IMR-90 (cell line): Measurements from ENCODE around the gene COL27A1. TPM values are rescaled to one million over a fixed set of nuclear protein-coding genes. Genes with fewer than 3 reads are reported as not detected.

Source experiments
- ATAC-seq: fragments of 200-7000 bp; cut with Tn5 transposase; 2 replicates; pipeline ENCODE4 v1.9.1; 2020; ENCODE audit warnings: low read depth, mild to moderate bottlenecking, moderate library complexity
- BruUV-seq: library from RNA; stranded (reverse); fragments of 400-500 nt; replicated peaks from 2 replicates; lab custom pipeline; 2021; lab: Mats Ljungman, UMichigan
- CTCF ChIA-PET: fragments of 300-600 bp; formaldehyde crosslinking; extraction: SDS; loops from one replicate; lab custom pipeline; 2021; ENCODE audit warnings: antibody characterized with exemption; lab: Yijun Ruan, JAX
- POLR2A ChIA-PET: fragments of 300-600 bp; sonication (Branson Sonifier 250); formaldehyde crosslinking; loops from one replicate; lab custom pipeline; 2022; ENCODE audit warnings: antibody characterized with exemption; ENCODE audit not compliant: unreplicated experiment; lab: Charles Lee
- DNase-seq: peaks from one replicate; pipeline ENCODE4 v3.0.0; 2013
- H2AFZ ChIP-seq: replicated peaks from 2 replicates; pipeline ENCODE3; 2013; ENCODE audit warnings: low read length, mild to moderate bottlenecking; ENCODE audit not compliant: poor library complexity
- H2AK5ac ChIP-seq: 2 replicates; pipeline ENCODE4 v1.6.1; 2013; ENCODE audit warnings: low read depth, low read length, inconsistent platforms
- H2AK9ac ChIP-seq: replicated peaks from 2 replicates; pipeline ENCODE3; 2013; ENCODE audit warnings: mild to moderate bottlenecking, low read depth, low read length, moderate library complexity; ENCODE audit not compliant: poor library complexity
- H2BK120ac ChIP-seq: 2 replicates; pipeline ENCODE4 v1.6.1; 2013; ENCODE audit warnings: low read depth, low read length, inconsistent platforms
- H2BK15ac ChIP-seq: 3 replicates; pipeline ENCODE4 v1.6.1; 2013; ENCODE audit warnings: low read depth, low read length, inconsistent platforms
- H2BK20ac ChIP-seq: 2 replicates; pipeline ENCODE4 v1.6.1; 2013; ENCODE audit warnings: low read depth, mild to moderate bottlenecking, inconsistent platforms, low read length, moderate library complexity
- H2BK5ac ChIP-seq: 2 replicates; pipeline ENCODE4 v1.6.1; 2013; ENCODE audit warnings: mild to moderate bottlenecking, low read depth, low read length, inconsistent platforms; ENCODE audit not compliant: poor library complexity, severe bottlenecking
- H3K14ac ChIP-seq: replicated peaks from 2 replicates; pipeline ENCODE4 v1.6.1; 2013; ENCODE audit warnings: low read depth, low read length, inconsistent platforms
- H3K18ac ChIP-seq: 2 replicates; pipeline ENCODE4 v1.6.1; 2013; ENCODE audit warnings: low read depth, low read length, control low read depth
- H3K23ac ChIP-seq: 2 replicates; pipeline ENCODE4 v1.6.1; 2013; ENCODE audit warnings: low read depth, low read length, inconsistent platforms
- H3K27ac ChIP-seq: 2 replicates; pipeline ENCODE4 v1.5.1; 2013; ENCODE audit warnings: mild to moderate bottlenecking, control low read depth, low read length; ENCODE audit not compliant: insufficient read depth
- H3K27me3 ChIP-seq: 2 replicates; pipeline ENCODE4 v1.6.1; 2013; ENCODE audit warnings: low read length; ENCODE audit not compliant: control insufficient read depth, insufficient read depth
- H3K36me3 ChIP-seq: 2 replicates; pipeline ENCODE4 v1.6.1; 2013; ENCODE audit warnings: low read length, mixed read lengths; ENCODE audit not compliant: control insufficient read depth, insufficient read depth
- H3K4ac ChIP-seq: 2 replicates; pipeline ENCODE4 v1.6.1; 2013; ENCODE audit warnings: low read depth, low read length, inconsistent platforms
- H3K4me1 ChIP-seq: 2 replicates; pipeline ENCODE4 v1.6.1; 2013; ENCODE audit warnings: low read length, mixed read lengths; ENCODE audit not compliant: control insufficient read depth, insufficient read depth
- H3K4me2 ChIP-seq: 2 replicates; pipeline ENCODE4 v1.6.1; 2013; ENCODE audit warnings: low read depth, mild to moderate bottlenecking, control low read depth, low read length, moderate library complexity
- H3K4me3 ChIP-seq: 2 replicates; pipeline ENCODE4 v1.5.1; 2013; ENCODE audit warnings: low read depth, mild to moderate bottlenecking, control low read depth, low read length, moderate library complexity; ENCODE audit not compliant: insufficient read depth
- H3K56ac ChIP-seq: 2 replicates; pipeline ENCODE4 v1.6.1; 2013; ENCODE audit warnings: low read length, inconsistent platforms; ENCODE audit not compliant: insufficient read depth; ENCODE audit errors: extremely low read depth
- H3K79me1 ChIP-seq, 2 experiments: 2 replicates each; pipeline ENCODE4 v1.6.1; 2013; ENCODE audit warnings: low read length in 2 of 2, inconsistent platforms in 1 of 2, low read depth in 1 of 2
- H3K9ac ChIP-seq: 2 replicates; pipeline ENCODE4 v1.6.1; 2013; ENCODE audit warnings: low read depth, low read length, control low read depth
- H3K9me1 ChIP-seq: 2 replicates; pipeline ENCODE4 v1.6.1; 2013; ENCODE audit warnings: low read length, inconsistent platforms; ENCODE audit not compliant: insufficient read depth
- H3K9me3 ChIP-seq: 2 replicates; pipeline ENCODE4 v1.6.1; 2013; ENCODE audit warnings: low read length; ENCODE audit not compliant: control insufficient read depth, insufficient read depth
- H4K20me1 ChIP-seq: 2 replicates; pipeline ENCODE4 v1.6.1; 2013; ENCODE audit warnings: low read length, inconsistent platforms; ENCODE audit not compliant: insufficient read depth
- H4K5ac ChIP-seq: 2 replicates; pipeline ENCODE4 v1.6.1; 2013; ENCODE audit warnings: mild to moderate bottlenecking, low read depth, low read length, control low read depth
- H4K8ac ChIP-seq, 2 experiments: 2 replicates each; pipeline ENCODE4 v1.6.1; 2013; ENCODE audit warnings: low read depth in 2 of 2, low read length in 2 of 2, control low read depth in 1 of 2, inconsistent platforms in 1 of 2
- H4K91ac ChIP-seq: 2 replicates; pipeline ENCODE4 v1.6.1; 2013; ENCODE audit warnings: low read depth, low read length, inconsistent platforms; ENCODE audit not compliant: insufficient read depth
- MAZ ChIP-seq: IDR thresholded peaks from 2 replicates; pipeline ENCODE4 v1.6.1; 2012; ENCODE audit warnings: low read depth, mild to moderate bottlenecking, low read length, improper control_type of control experiment, moderate library complexity, borderline replicate concordance
- NFE2L2 ChIP-seq: fragments of 150-350 bp; IDR thresholded peaks from 2 replicates; pipeline ENCODE4 v1.6.1; 2016; ENCODE audit warnings: low read depth, mild to moderate bottlenecking, low read length
- POLR2A ChIP-seq: IDR thresholded peaks from 2 replicates; pipeline ENCODE4 v1.6.1; 2012; ENCODE audit warnings: mild to moderate bottlenecking, low read depth, low read length
- RFX5 ChIP-seq: IDR thresholded peaks from 2 replicates; pipeline ENCODE4 v1.8.0; 2012; ENCODE audit warnings: low read depth, mild to moderate bottlenecking, low read length, moderate library complexity
- SMC3 ChIP-seq: fragments of 150-350 bp; IDR thresholded peaks from 2 replicates; pipeline ENCODE4 v1.6.1; 2016; ENCODE audit warnings: low read depth, mild to moderate bottlenecking, antibody characterized with exemption, low read length, moderate library complexity
- WGBS, 2 experiments: methylation state at CpG; one replicate each; pipeline versions ENCODE4 v1.1.5 to v1.1.7; 2013; ENCODE audit warnings: missing lambda C conversion rate in 2 of 2; ENCODE audit not compliant: insufficient read length in 1 of 2; ENCODE audit errors: extremely low coverage in 2 of 2; 5-methylcytosine and 5-hydroxymethylcytosine counted together
- dilution Hi-C: fragments of 300-500 bp; cut with HindIII; formaldehyde crosslinking; loops from one replicate; pipeline ENCODE4 v1.14.3; 2018; ENCODE audit warnings: low sequenced_read_pairs; ENCODE audit not compliant: unreplicated experiment
- in situ Hi-C: fragments of 300-500 bp; cut with MboI; formaldehyde crosslinking; loops from 3 replicates; pipeline ENCODE4 v1.14.3; 2019; ENCODE audit warnings: low sequenced_read_pairs, inconsistent platforms, mixed read lengths
- intact Hi-C: fragments of 100-400 bp; cut with micrococcal nuclease; formaldehyde crosslinking; loops from 2 replicates; pipeline ENCODE4 v1.10.0; 2022
- polyA plus RNA-seq, 3 experiments: library from polyadenylated mRNA; depleted of rRNA; stranded (reverse); fragments of >200 nt; gene quantifications; 2 replicates each; pipeline ENCODE4 v1.2.3, GENCODE V29; 2012; ENCODE audit warnings: low replicate concordance in 1 of 3
- total RNA-seq: library from RNA; depleted of rRNA; stranded (reverse); fragments of >200 nt; gene quantifications from 2 replicates; pipeline ENCODE4 v1.2.3, GENCODE V29; 2012
- TF ChIP-seq, protein P1 (sequence below): fragments of 150-350 bp; IDR thresholded peaks from 2 replicates; pipeline ENCODE4 v1.6.1; 2016; ENCODE audit warnings: low read depth, mild to moderate bottlenecking, low read length, moderate library complexity, borderline replicate concordance

The COL27A1 gene
- total and polyA plus RNA-seq, 2 of the 4 experiments (the other 2 are of a cell fraction), result 3.2 to 18.3 TPM

DNA sequence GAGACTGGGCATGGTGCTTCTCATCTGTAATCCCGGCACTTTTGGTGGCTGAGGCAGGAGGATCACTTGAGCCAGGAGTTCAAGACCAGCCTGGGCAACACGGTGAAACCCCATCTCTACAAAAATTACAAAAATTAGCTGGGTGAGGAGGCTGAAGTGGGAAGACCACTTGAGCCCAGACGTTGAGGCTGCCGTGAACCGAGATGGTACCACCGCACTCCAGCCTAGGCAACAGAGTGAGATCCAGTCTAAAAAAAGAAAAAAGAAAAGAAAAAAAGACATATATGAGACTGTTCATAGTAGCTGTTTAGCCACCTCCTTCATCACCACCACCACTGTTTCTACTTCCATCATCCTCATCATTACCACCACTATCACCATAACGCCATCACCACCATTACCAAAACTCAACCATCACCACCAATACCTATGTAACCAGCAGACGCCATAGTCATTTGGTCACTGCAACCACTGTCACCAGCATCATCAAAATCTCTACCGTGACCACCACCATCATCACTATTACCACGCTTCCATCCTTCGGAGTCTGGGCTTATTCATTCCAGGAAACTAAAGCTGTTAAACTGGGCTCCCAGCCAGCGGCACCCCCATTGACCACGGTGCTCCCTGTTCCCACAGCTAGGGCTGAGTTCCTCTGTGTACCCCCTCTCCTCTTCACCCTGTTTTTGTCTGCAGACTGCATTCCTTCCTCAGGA, 47.9 kb upstream of the COL27A1 start:
- Histone ChIP-seq H3K9me1 (no peaks in the 10 kb centered on the region), H4K20me1 (no peaks in the 10 kb centered on the region), H2AK5ac (no peak overlapping the region), H3K4me3 (no peak overlapping the region), H2BK20ac (no peak overlapping the region), H3K23ac (no peak overlapping the region), H3K14ac (no peak overlapping the region), H2BK15ac (no peak overlapping the region), H4K5ac (no peak overlapping the region), H3K79me1 (no peaks in the 10 kb centered on the region), H3K4me2 (no peak overlapping the region), H2BK120ac (no peak overlapping the region), H4K8ac (no peak overlapping the region), H2AFZ (peak overlapping the region; percentile 71), H3K27me3 (peaks cover 10% of the 10 kb centered on the region), H2BK5ac (no peak overlapping the region), H3K18ac (no peak overlapping the region), H3K4me1 (peaks cover 5% of the 10 kb centered on the region), H4K91ac (no peak overlapping the region), H3K56ac (no peak overlapping the region), H3K27ac (no peak overlapping the region), H3K36me3 (no peaks in the 10 kb centered on the region), H3K9me3 (peaks cover 8% of the 10 kb centered on the region), H2AK9ac (no peak overlapping the region), H3K9ac (no peak overlapping the region), H3K4ac (no peak overlapping the region)
- WGBS, 2 experiments, result 59% methylated on average over 6 of the region's 13 CpGs; no CpG with 5 or more reads in 1 of the 2 experiments
- CTCF ChIA-PET, result interaction anchor here (0.7 to 1.9 kb wide), 18 partner anchors 9 to 256 kb away, joined by 3 to 16 read pairs (median 4); partner anchors contain the start of genes COL27A1 and KIF12
- ATAC-seq, result no peak
- in situ Hi-C loops, result no loop called here
- dilution Hi-C loops, result no loop called here
- TF ChIP-seq SMC3 (no peak), POLR2A (no peak), RFX5 (no peak), NFE2L2 (no peak), MAZ (no peak)
- TF ChIP-seq, protein P1, sequence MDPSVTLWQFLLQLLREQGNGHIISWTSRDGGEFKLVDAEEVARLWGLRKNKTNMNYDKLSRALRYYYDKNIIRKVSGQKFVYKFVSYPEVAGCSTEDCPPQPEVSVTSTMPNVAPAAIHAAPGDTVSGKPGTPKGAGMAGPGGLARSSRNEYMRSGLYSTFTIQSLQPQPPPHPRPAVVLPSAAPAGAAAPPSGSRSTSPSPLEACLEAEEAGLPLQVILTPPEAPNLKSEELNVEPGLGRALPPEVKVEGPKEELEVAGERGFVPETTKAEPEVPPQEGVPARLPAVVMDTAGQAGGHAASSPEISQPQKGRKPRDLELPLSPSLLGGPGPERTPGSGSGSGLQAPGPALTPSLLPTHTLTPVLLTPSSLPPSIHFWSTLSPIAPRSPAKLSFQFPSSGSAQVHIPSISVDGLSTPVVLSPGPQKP, result no peak
- no peak for DNase-seq
- POLR2A ChIA-PET, result interaction anchor here (0.7 kb wide), 1 partner anchor 206 kb away, joined by 3 read pairs; no protein-coding TSS in a partner anchor
- BruUV-seq, result no TSS peak
- intact Hi-C loops, result loop anchor here (1.0 to 2.0 kb wide), 3 partner anchors 47 to 198 kb away; partner anchors contain the start of gene COL27A1
